Epithelial cell of esophagus (primary cell): Measurements from ENCODE around the gene KCNT2.
A peak's percentile ranks its signal among the peaks of the same experiment; 100 is the strongest.
"Not testable (repeated sequence)": the region's sequence is repeated elsewhere in the genome, so short reads cannot be mapped to it uniquely, and the experiment has no call there.

ENCODE experiments used
- DNase-seq: peaks from one replicate; pipeline ENCODE4 v3.0.0; 2010; ENCODE audit warnings: low read depth
- H3K4me3 ChIP-seq: 2 replicates; pipeline ENCODE4 v1.5.1; 2011; ENCODE audit warnings: mild to moderate bottlenecking, low read length, control low read depth
- CTCF ChIP-seq: IDR thresholded peaks from 2 replicates; pipeline ENCODE4 v1.5.1; 2011; ENCODE audit warnings: low read depth, mild to moderate bottlenecking, low read length, control low read depth, inconsistent platforms; ENCODE audit not compliant: insufficient read depth; ENCODE audit errors: missing control alignments

Gene KCNT2

DNA sequence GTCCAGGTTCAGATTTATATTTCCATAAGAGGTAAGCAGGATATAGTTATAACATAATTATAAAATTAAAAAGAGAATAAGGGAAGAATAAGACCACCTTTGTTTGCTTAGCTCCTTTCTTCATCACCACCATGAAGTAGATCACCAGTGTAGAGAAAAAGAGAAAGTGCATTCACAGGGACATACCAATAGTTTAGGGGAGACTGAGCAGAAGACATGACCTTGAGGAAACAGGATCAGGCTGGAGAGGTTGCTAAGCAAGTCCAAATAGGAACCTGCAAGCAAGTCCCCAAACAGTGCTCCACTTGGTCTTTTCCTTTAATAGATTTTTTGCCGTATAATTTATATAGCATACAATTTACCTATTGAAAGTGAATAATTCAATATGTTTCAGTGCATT lies 63.0 kb downstream of the KCNT2 start:
- H3K4me3 ChIP-seq, result no peak overlapping the region
- no peak for TF ChIP-seq CTCF
- no peak for DNase-seq

DNA sequence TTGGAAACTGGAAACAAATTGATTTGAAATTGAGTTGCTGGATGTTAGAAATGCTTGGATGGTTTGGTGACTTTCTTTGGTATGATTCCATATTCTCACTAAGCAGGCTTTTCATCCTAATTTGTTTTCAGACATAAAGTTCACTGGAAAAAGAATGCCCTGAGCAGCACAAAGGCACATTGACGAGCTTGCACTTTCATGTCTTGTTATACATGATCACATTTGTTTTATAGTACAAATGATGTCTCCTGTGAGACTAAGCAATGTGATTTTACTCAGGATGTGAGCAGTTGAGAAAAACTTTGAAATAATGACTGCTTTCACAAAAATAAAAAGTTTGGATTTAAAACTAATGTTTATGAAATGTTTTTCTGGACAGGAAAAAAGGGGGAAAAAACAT lies 63.6 kb downstream of the KCNT2 start:
- no peak overlapping the region for H3K4me3 ChIP-seq
- DNase-seq, result no peak
- no peak for TF ChIP-seq CTCF

DNA sequence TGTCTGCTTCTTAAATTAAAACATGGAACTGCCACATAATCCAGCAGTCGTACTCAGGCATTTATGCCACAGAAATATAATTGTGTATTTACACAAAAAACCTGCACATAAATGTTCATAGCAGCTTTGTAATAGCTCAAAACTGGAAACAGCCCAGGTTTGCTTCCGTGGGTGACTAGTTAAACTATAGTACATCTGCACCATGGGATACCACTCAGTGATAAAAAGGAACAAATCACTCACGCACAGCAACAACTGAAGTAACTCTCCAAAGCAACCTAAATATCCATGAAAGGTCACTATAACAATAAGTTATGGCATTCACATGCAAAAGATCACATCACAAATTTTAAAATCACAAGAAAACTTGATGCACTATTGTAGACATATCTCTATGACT lies 64.4 kb downstream of the KCNT2 start:
- H3K4me3 ChIP-seq, result no peak overlapping the region
- TF ChIP-seq CTCF, result no peak
- DNase-seq, result no peak

DNA sequence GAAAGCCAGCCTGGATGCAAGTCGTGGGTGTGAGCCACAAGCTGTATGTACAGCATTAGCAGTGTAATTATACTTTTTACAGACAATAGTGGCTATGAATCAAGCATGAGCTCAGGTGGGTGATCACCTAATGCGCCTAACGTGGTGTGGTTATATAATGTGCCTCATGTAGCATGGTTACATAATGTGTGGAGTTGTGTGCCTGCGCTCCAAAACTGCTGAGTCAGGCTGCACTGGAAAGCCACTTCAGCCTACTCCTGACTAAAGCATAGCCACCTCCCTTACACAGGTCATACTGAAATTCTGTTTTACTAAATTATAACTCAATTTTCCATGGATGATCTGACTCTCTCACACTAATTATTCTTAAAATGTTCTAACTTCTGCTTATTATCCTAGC lies 69.8 kb downstream of the KCNT2 start:
- no peak for DNase-seq
- no peak for TF ChIP-seq CTCF
- H3K4me3 ChIP-seq, result no peak overlapping the region

GRCh38 chr1:196535727-196536126 lies 72.5 kb downstream of the KCNT2 start:
- peak; percentile 77 for DNase-seq
- TF ChIP-seq CTCF, result no peak

DNA sequence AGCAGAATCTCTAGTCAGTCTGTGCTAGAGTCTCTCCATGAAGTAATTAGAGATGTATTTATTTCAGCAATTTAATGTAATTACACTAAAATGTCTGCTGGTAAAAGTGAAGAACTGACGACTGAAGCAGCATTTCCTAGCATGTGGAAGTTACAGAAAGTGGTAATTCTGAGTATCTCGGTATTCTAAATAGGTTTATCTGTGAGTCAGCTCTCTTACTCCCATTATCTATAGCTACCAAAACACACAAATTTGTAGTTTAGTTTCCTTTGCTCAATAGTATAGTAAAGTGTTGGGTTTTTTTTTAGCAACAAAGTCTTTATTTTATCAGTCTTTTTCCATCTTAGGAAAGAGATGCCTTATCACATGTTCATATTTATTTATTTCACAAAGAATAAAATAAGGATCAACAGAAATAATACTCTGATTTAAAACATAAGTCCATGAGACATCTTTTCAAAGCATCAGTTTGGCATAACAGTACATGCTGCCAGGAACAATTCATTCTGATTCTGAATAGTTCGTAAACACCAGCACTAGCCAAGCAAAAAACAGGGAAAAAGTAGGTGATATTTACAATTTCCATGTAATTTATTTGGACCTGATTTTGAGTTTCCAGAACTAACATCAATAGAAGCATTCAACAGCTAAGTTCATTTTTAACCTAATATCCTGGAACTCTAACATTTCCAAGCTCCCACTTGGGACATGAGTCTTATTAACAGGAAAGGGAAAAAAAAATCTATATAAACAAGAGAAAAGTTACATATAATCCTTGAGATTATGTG lies 76.3 kb downstream of the KCNT2 start:
- no peak for TF ChIP-seq CTCF
- H3K4me3 ChIP-seq, result no peak overlapping the region
- DNase-seq, result no peak

More at GRCh38 chr1:196535727-196536126, 72.5 kb downstream of the KCNT2 start:
- no peak overlapping the region for H3K4me3 ChIP-seq

DNA sequence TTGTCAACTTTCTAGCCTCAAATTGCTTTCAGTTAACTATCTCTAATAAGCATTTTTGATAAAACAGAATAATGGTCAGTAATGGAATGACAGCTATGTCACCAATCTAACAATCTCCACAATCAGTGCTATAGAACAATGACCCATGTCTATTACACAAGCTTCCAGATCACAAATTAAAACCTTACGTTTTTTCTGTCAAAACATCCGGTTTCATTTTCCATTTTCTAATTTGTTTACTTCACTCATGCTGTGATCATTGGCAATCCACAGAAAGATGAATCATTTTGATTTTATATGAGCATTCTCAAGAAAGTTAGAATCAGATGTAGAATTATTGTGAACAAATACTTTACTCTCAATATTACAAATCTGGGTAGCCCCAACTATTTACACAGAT lies 80.3 kb downstream of the KCNT2 start:
- no peak for TF ChIP-seq CTCF
- no peak overlapping the region for H3K4me3 ChIP-seq
- DNase-seq, result no peak

DNA sequence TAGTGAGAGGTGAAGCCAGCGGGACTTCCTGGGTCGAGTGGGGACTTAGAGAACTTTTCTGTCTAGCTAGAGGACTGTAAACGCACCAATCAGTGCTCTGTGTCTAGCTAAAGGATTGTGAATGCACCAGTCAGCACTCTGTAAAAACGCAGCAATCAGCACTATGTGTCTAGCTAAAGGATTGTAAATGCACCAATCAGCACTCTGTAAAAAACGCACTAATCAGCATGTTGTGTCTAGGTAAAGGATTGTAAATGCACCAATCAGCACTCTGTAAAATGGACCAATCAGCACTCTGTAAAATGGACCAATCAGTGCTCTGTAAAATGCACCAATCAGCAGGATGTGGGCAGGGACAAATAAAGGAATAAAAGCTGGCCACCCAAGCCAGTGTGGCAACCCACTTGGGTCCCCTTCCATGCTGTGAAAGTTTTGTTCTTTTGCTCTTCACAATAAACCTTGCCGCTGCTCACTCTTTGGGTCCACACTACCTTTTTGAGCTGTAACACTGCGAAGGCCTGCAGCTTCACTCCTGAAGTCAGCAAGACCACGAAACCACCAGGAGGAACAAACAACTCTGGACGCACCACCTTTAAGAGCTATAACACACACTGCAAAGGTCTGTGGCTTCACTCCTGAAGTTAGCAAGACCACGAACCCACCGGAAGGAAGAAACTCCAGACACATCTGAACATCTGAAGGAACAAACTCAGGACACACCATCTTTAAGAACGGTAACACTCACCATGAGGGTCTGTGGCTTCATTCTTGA lies 85.5 kb downstream of the KCNT2 start:
- DNase-seq, H3K4me3 ChIP-seq: not testable (repeated sequence)
